Epithelial cell of proximal tubule (primary cell): ENCODE measurements around the gene ZDHHC1. TPM values are rescaled to one million over a fixed set of nuclear protein-coding genes. Genes with fewer than 3 reads are reported as not detected.
A peak's percentile ranks its signal among the peaks of the same experiment; 100 is the strongest.

Experiments used
- DNase-seq: peaks from one replicate; pipeline ENCODE4 v3.0.0-alpha.2; 2011; ENCODE audit warnings: low read depth
- H3K4me3 ChIP-seq: 2 replicates; pipeline ENCODE4 v1.5.1; 2011; ENCODE audit warnings: low read depth, mild to moderate bottlenecking, low read length
- total RNA-seq: library from RNA; depleted of rRNA; stranded (reverse); fragments of >200 nt; gene quantifications from 2 replicates; pipeline ENCODE4 v1.2.3, GENCODE V29; 2015
- TF ChIP-seq, protein P1 (sequence below): conservative IDR thresholded peaks from 2 replicates; pipeline ENCODE4 v1.5.1; 2012; ENCODE audit warnings: low read depth, mild to moderate bottlenecking, low read length

Gene ZDHHC1
- total RNA-seq, 1 donor from 2014 or later: 7.3 TPM

DNA sequence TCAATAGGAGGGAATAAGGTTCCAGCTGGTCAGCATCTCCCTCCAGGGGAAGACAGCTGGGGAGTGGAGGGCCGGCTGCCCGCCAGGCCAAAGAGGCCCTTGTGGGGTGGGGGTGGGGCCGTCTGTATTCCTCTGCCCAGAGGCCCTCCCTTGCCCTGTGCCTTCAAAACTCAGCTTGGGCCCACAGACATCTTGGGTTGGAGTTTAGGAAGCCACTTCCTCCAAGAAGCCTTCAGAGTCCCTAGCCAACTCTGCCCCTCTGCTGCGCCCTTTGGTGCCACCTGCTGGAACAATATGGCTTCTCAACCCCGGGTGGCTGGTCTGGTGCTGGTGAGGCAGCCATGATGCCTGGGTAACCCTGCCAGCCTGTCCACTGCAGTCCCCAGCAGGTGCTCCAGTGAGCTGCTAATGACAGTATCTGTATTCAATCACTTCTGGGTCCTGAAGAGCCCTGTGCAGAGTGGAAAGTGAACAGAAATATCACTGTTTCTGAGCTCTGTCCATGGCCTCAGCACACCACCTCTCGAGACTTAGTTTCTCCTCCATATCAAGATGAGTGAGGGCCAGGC, 31.3 kb upstream of the ZDHHC1 start:
- DNase-seq: no peak
- H3K4me3 ChIP-seq: no peak overlapping the region
- TF ChIP-seq, protein P1, sequence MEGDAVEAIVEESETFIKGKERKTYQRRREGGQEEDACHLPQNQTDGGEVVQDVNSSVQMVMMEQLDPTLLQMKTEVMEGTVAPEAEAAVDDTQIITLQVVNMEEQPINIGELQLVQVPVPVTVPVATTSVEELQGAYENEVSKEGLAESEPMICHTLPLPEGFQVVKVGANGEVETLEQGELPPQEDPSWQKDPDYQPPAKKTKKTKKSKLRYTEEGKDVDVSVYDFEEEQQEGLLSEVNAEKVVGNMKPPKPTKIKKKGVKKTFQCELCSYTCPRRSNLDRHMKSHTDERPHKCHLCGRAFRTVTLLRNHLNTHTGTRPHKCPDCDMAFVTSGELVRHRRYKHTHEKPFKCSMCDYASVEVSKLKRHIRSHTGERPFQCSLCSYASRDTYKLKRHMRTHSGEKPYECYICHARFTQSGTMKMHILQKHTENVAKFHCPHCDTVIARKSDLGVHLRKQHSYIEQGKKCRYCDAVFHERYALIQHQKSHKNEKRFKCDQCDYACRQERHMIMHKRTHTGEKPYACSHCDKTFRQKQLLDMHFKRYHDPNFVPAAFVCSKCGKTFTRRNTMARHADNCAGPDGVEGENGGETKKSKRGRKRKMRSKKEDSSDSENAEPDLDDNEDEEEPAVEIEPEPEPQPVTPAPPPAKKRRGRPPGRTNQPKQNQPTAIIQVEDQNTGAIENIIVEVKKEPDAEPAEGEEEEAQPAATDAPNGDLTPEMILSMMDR: peak; percentile 65

DNA sequence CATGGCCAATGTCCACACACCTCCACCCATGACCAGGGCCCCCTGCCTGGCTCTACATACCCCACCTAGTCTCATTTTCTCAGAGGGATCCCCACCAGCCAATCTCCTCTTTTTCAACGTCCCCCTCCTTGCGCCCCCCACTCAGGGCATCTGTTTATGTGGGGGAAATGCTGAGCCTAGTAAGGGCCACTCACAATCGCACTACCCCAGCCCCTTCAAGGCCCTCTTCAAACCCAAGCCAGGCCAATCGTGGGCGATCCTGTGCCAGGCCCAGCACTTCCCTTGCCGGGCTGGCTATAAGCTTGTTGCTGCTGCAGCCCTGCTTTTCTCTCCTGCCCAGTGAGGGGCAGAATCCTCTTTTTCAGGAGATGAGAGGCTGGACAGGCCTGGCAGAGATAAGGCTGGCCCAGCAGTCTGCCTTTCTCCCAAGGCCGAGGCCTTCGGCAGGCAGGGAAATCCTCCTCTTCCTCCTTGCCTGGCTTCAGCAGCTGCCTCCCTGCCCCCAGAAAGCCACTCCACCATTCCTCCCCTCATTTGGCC, 30.8 kb upstream of the ZDHHC1 start:
- DNase-seq: no peak
- TF ChIP-seq, protein P1: no peak
- H3K4me3 ChIP-seq: no peak overlapping the region

DNA sequence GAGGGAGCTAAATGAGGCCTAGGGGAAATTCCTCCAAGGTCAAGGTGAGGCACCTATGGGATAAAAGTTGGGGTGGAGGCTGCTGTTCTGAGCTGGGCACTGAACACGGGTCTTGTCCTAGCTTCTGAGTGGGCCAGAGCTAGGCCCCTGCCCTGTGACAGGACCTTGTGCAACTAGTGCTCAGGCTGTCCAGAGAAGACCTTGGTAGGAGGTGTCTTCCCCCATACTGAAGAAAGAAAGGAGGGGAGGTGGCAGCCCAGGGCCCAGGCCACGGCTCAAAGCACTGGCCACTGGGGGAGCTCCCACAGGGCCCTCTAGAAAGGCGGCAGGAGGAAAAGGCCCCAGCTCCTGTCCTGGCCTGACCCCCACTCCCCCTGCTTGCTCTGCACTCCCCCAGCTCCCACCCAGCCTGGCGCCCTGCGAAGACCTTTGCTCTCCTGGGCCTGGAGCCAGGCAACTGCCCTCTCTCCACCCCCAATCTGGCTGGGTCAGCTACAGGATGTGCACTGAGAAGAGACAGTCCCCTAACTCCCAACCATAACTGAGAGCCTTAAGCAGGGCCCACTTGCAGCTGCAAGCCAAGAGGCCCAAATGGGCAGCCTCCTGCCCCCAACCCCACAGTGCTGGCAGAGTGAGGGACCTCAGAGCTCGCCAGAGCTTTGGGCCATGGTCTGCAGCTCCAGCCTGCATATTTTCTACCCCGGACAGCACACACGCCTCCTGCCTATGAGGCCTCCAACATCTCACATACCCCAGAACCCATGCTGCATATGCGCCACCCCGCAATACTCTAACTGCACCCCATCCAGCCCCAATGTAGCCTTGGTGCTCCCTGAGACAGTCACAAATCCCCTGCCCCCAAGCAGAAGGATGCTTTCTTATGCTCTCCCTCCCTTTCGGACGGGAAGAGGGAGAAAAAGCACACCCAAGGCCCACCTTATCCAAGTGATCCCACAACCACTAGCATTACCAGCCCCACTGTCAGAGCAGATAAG, 29.9 kb upstream of the ZDHHC1 start:
- DNase-seq: no peak
- no peak overlapping the region for H3K4me3 ChIP-seq
- TF ChIP-seq, protein P1: no peak

DNA sequence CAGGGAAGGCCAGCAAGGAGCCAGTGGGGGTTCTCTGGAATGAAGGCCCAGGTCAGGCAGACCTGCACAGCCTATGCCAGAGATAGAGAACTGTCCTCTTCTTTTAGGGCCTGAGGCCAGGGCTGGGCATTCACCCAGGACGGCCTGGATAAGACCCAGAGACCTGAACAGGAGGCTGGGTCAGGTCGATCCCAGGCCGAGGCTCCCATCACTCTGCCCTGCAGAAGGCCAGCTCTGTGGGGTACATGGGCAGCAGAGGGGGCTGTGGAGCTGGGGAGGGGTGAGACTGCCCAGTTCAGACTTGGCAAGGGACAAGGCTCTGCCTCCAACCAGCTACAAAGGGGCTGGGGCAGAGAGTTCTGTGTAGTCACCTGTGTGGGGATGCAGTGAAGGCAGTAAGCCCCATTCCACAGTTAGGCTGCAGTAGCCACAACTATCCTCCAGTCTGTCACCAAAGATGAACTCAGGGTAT, 29.2 kb upstream of the ZDHHC1 start:
- TF ChIP-seq, protein P1: peak; percentile 31
- H3K4me3 ChIP-seq: no peak overlapping the region
- DNase-seq: no peak

DNA sequence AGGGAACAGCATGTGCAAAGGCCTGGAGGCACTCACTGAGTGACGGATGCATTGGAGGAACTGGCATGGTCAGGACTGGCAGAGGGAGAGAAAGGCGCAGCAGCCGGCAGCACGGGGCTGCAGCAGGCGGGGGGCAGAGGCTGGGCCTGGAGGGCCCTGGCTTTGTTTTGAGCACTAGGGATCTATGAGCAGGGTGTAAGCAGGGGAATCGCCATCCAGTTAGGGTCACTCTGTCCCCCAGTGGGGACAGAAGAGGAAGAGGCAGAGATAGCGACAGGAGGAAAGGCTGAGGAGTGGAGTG, 28.8 kb upstream of the ZDHHC1 start:
- TF ChIP-seq, protein P1: no peak
- no peak overlapping the region for H3K4me3 ChIP-seq
- no peak for DNase-seq

DNA sequence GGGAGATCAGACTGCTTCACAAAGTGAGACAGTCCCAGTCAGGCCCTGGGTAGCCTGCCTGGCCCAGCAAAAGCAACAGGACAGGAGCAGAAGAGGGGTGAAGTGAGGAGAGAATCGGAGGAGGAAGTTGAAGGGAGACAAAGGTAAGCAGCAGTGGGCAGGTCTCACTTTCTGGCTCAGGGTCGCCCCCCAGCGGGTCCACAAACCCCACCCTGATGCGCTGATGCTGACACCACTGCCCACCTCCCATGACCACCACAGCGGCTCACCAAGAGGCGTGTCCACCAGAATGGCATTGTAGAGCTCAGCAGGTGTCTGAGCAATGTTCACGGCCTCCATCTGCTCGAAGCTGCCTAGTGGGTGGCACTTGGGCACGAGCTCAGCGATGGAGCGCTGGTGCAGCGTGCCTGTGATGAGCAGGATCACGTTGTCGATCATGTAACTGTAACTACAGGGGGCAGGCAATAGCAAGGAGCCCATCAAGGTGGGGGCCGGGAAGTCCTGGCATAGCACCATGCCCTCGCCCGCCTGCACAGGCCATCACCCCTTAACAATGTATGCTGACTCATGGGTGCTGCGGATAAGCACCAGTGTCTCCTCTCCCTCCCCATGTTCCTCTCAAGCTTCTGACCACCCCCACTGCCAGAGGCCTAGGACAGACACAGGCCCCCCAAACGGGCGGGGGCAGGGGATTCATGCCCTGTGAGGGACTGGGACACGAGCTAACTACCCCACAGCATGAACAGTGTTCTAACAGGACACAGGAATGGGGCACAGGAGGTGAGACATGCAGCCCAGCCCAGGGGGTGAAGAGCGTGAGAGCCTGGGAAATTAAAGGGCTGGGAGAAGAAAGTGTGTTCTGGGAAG, 28.2 kb upstream of the ZDHHC1 start:
- peak; percentile 22 for DNase-seq
- no peak overlapping the region for H3K4me3 ChIP-seq
- TF ChIP-seq, protein P1: no peak
